ENCODE data around the gene RNU6-9.

GRCh38 chr19:873084-873483, 20.2 kb upstream of the RNU6-9 start:
- TF ChIP-seq POLR2AphosphoS5 (IDR thresholded peaks at IDR 0.05; ENCODE audit: low read depth, low read length) (no peak), REST (IDR thresholded peaks at IDR 0.05; ENCODE audit: insufficient read depth in 1 of 2, low read depth in 2 of 2, low read length in 2 of 2) (no peak), TAF1 (IDR thresholded peaks at IDR 0.05; ENCODE audit: borderline replicate concordance, insufficient read depth, low read length) (no peak), SIN3A (IDR thresholded peaks at IDR 0.05; ENCODE audit: borderline replicate concordance, insufficient read depth, low read length) (no peak), FOXP2 (optimal IDR thresholded peaks at IDR 0.05; ENCODE audit: borderline replicate concordance, extremely low read depth, extremely low read length, insufficient read depth) (no peak)
